Gastrocnemius medialis (tissue), 4 donors: ENCODE measurements around the gene COA8.

ENCODE experiments used
- POLR2A ChIP-seq, 2 donors: fragments of 450-650 bp; IDR thresholded peaks; one replicate each; pipeline ENCODE4 v1.6.1; 2017; ENCODE audit warnings: antibody characterized with exemption in 2 of 2, mild to moderate bottlenecking in 2 of 2, moderate library complexity in 2 of 2
- TF ChIP-seq, protein P1 (sequence below), 5 experiments: fragments of 450-650 bp in 3 of 5; fragments of 200-600 bp in 2 of 5; sonication (generic) in 2 of 5; IDR thresholded peaks in 4 of 5; conservative IDR thresholded peaks in 1 of 5; 1 replicate in 4 of 5; 2 replicates in 1 of 5; pipeline ENCODE4 v1.5.1; 2016 to 2019; ENCODE audit warnings: antibody characterized with exemption in 5 of 5, mild to moderate bottlenecking in 3 of 5, moderate library complexity in 3 of 5

GRCh38 chr14:103544388-103545218 lies 18.2 kb upstream of the COA8 start:
- TF ChIP-seq, protein P1, sequence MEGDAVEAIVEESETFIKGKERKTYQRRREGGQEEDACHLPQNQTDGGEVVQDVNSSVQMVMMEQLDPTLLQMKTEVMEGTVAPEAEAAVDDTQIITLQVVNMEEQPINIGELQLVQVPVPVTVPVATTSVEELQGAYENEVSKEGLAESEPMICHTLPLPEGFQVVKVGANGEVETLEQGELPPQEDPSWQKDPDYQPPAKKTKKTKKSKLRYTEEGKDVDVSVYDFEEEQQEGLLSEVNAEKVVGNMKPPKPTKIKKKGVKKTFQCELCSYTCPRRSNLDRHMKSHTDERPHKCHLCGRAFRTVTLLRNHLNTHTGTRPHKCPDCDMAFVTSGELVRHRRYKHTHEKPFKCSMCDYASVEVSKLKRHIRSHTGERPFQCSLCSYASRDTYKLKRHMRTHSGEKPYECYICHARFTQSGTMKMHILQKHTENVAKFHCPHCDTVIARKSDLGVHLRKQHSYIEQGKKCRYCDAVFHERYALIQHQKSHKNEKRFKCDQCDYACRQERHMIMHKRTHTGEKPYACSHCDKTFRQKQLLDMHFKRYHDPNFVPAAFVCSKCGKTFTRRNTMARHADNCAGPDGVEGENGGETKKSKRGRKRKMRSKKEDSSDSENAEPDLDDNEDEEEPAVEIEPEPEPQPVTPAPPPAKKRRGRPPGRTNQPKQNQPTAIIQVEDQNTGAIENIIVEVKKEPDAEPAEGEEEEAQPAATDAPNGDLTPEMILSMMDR (IDR thresholded peaks at IDR 0.05 in 4 of 5, conservative IDR thresholded peaks at IDR 0.05 in 1 of 5), result no peak
- TF ChIP-seq POLR2A (IDR thresholded peaks at IDR 0.05), result no peak
